Jurkat, Clone E6-1 (cell line): Measurements from ENCODE around the gene PRSS27.
"Not testable (repeated sequence)": the region's sequence is repeated elsewhere in the genome, so short reads cannot be mapped to it uniquely, and the experiment has no call there.

Experiments used
- DNase-seq: peaks from one replicate; pipeline ENCODE4 v3.0.0-alpha.2; 2011; ENCODE audit warnings: low read depth, low spot score
- H3K4me3 ChIP-seq: 2 replicates; pipeline ENCODE4 v1.5.1; 2011; ENCODE audit warnings: mild to moderate bottlenecking, low read length, control low read depth, moderate library complexity

Gene PRSS27

DNA sequence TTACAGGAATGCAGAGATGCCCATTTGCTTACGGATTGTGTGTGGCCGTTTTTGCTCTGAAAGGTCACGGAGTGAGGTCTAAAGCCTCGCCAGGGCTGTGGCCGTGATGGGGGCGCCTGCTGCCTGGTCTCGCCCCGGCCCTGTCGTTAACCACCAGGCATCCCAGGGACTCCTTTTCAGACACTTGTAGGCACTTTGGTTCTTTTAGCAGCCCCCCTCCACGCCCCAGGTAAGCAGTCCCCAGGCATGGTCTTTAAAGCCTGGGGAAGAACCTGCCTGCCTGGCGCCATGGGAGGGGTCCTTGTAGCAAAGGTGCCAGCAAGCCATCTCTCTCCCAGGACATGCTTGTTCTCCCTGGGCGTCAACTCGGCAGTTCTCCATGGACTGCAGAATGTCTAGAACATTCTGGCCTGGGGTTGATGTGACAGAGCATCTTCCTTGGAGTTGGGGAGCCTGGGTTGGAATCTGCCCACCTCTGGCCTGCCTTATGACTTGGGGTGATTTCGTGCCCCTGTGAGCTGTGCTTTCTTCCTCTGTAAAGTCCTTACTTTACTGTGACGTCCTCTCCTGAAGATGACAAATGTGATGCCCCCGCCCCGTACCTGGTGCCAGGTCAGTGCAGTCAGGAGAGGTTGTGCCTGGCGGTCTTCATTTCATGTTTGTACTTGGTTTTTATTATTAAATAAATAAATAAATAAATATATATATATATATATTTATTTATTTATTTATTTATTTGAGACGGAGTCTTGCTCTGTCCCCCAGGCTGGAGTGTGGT, 32.3 kb downstream of the PRSS27 start:
- DNase-seq: no peak
- no peak overlapping the region for H3K4me3 ChIP-seq

DNA sequence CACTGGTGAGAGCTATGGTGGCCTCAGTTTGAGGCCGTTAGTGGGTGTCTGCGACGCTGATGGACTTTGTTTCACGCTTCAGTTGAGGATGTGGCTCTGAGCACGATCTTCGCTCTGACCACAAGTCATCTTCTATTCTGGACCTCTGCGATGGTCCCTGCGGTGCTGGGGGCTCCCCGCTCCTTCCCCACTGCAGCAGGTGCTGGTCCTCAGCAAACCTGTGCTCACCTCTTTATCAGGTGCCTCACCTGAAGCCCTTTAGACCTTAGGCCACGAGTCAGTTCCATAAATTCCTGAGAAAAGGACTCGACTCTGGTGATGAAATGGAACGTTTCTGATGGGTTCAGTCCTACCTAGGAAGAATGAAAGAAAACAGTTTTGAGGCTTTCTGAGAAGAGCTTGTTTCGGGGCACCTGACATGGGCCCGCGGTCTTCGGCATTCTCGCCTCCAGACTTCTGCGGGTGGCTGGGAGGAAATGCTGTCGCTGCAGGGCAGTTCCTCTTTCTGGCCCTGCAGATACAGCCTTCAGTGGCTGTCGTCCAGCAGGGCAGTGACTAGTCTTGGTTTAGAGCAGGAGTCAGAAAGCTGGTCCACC, 33.0 kb downstream of the PRSS27 start:
- no peak overlapping the region for H3K4me3 ChIP-seq
- DNase-seq: no peak

DNA sequence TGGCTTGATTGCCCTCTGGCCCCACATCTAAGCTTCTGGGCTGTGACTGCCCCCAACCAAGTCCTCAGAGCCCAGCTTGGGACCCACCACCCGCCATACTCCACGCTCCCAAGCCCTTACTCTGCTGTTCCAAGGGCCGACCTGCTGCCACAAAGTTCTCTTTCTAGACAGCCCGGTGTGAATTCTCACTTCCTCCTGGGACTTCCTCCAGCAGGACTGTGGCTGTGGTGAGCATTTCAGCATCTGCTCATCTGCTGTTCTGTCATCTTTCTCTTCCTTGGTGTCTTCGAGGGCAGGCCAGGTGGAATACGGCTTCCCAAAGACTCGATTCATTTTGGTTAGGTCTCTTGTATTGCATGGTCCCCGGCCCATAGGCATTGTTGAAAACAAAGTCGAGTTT, 33.9 kb downstream of the PRSS27 start:
- not testable (repeated sequence) for DNase-seq, H3K4me3 ChIP-seq

DNA sequence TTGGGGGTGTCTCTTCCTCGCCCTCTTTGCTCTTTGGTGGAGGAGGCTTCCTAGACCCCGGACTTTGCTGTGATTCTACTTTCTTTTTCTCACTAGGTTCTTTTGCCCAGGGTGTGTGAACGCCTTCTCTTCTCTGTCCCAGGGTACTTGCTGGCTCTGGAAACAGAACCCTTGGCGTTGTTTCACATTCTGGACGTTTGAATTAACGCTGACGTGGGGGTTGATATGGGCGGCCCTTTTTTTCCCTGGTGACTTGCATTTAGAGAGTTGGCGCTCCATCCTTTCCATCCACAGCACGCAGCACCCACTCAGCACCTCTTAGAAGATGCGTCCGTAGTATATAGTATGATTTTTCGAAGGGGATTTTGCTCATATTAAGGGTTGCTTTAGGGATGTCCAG, 37.0 kb downstream of the PRSS27 start:
- H3K4me3 ChIP-seq: peak overlapping the region; percentile 97
- not testable (repeated sequence) for DNase-seq

DNA sequence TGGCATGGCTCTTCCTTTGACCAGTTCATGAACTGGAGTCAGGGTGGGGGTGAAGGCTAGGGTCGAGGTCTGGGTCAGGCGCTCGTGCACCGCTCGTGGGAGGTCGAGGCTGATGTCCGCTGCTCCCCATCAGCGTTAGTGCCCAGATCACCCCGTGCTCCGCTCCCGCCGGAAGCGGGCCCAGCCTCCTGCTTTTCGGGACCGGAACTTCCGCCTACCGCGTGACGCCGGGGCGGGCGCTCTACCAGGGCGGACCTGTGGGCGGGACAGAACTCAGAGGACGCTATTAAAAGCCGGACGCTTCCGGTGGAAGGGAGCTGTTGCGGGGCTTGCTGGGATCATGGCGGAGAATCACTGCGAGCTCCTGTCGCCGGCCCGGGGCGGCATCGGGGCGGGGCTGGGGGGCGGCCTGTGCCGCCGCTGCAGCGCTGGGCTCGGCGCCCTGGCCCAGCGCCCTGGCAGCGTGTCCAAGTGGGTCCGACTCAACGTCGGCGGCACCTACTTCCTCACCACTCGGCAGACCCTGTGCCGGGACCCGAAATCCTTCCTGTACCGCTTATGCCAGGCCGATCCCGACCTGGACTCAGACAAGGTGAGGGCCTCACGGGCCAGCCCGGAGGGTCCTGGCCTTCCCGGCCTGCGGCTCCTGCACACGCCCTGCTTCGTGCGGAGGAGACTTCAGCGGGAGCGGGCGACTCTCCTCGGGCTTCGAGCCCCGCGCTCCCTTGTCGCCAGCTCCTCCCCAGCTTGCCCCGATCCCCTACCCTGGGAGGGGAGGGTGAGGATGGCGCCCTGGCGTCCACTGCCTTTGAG, 37.6 kb downstream of the PRSS27 start, which contains the start of gene KCTD5:
Gene KCTD5, plus strand, starts transcription at position 315 of the 813 bp plus-strand sequence. Its CDS starts 26 bp downstream, at position 341.
- DNase-seq: peak; percentile 94
- peak within 1 kb of the TSS; percentile 97 for H3K4me3 ChIP-seq

DNA sequence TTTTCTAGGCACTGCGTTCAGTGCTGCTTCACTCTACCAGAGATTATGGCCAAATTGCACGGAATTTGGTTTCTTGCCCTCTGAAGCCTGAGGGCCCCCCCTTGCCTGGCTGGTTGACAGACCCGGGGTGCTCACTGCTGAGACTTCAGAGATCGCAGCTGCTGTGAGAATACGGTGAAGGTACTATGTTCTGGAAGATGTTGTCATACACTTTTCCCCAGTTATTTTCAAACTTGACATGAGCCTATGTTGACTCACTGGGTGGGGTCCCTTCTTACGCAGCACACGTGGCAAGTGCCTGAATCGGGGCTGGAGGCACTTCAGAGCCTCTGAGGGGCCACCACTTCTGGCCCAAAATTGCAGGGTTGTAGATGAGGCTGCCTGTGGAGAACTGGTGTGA, 39.7 kb downstream of the PRSS27 start:
- H3K4me3 ChIP-seq, DNase-seq: not testable (repeated sequence)

- not testable (repeated sequence) for H3K4me3 ChIP-seq, DNase-seq
Measured at GRCh38 chr16:2679902-2680301, 40.1 kb downstream of the PRSS27 start.

DNA sequence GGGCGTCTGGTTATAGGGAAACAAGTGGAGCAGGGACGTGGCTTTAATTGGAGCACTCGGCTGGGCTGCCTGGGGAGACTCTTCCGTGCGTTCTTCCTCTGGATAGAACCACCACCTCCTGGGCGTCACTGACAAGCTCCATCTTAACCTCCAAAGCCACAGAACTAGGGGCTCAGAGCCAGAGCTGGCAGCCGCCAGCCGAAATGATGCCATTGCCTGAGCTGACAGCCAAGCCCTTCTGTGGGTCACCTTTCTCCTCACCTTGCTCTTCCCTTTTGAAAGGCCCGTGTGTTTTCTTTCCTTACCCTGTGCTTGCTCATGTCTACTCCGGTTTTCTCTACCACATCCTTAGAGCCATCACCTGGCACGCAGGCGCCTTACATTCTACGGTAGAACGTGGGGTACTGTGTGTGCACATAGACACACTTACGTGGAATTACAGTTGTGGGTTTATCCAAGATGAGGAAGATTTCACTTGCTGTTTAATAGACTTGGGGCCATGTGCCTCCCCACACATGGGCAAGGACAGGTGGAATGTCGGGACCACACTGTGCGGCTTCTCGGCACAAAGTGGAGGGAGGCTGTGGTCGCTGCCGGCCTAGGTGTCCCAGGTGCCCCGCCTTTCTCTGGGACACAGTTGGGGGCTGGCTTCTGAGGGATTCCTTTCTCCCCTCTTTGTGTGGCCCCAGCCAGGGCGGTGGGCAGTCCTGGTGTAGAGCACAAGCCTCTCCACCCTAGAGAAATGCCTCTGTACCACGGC, 41.6 kb downstream of the PRSS27 start:
- not testable (repeated sequence) for DNase-seq, H3K4me3 ChIP-seq

- H3K4me3 ChIP-seq: not testable (repeated sequence)
Measured at GRCh38 chr16:2676937-2677336, 43.1 kb downstream of the PRSS27 start.

DNA sequence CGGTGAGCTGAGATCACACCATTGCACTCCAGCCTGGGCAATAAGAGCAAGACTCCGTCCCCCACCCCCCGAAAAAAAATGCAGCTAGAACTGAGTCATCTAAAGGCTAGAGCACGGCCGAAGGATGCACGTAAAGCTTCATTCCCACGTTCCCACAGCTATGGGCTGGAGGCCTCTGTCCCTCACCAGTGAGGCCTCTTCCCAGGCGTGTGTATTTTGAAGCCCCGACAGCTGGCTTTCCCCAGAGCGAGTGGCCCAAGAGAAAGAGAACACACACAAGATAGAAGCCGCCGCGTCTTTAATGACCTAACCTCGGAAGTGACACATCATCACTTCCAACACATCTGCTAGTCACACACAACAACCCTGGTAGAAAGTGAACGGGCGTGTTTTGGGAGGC, 44.3 kb downstream of the PRSS27 start:
- no peak overlapping the region for H3K4me3 ChIP-seq
- no peak for DNase-seq

More at GRCh38 chr16:2676937-2677336, 43.1 kb downstream of the PRSS27 start:
- DNase-seq: not testable (repeated sequence)

DNA sequence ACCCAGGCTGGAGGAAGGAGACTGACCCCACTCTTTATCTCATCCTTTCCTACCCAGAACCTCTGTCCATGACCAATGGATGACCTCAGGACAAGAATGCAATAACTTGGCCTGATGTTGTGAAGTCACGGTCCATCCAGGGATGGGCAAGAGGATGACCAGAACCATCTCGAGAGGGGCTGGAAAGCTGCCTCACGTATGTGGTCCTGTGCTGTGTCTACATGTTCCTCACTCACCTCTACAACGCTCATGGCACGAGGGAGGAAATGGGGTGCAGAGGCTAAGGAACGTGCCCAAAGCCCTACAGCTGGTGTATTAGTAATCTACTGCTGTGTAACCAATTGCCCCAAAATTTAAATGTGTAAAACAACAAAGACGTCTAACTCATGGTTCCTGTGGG, 45.0 kb downstream of the PRSS27 start:
- no peak overlapping the region for H3K4me3 ChIP-seq

GRCh38 chr16:2673066-2673999, 46.7 kb downstream of the PRSS27 start:
- H3K4me3 ChIP-seq: peak overlapping the region; percentile 71
- peak; percentile 78 for DNase-seq

More for the DNA sequence above, 45.0 kb downstream of the PRSS27 start:
- no peak for DNase-seq

DNA sequence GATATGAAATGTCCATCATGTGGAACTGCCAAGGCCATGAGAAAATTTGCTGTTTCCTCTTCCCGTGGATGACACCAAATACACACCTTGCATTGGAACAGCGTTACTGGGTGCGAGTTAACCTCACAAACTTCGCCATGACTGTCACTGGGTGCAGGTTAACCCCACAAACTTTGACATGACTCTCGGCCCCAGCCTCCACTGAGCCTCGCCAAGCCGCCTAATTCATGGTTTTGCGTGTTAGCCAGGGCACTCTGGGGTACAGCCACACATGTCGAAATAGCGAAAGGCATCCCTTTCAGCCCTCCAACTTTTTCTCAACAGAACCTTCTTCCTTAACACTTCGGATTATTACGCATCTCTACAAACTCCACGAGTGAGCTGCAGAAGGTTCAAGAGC, 48.3 kb downstream of the PRSS27 start:
- H3K4me3 ChIP-seq: no peak overlapping the region
- DNase-seq: no peak

DNA sequence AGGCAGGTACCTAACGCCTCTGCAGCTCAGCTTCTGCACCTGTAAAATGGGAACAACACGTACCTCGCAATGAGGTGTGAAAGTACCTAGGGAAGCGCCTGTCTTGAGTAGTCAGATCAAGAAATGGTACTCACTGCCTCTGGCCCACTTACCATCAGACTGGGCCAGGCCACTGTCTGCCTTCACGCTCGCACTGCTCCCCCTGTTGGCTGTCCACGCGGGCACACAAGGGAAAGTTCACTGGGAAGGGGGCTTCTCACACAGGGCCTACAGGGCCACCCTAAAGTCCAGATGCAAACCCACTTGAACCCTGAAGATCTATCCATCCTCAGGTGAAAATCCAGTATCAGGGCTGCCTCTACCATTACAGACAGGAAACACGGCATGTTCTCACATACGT, 48.8 kb downstream of the PRSS27 start:
- H3K4me3 ChIP-seq, DNase-seq: not testable (repeated sequence)

- H3K4me3 ChIP-seq, DNase-seq: not testable (repeated sequence)
Measured at GRCh38 chr16:2670017-2670416, 50.0 kb downstream of the PRSS27 start.

DNA sequence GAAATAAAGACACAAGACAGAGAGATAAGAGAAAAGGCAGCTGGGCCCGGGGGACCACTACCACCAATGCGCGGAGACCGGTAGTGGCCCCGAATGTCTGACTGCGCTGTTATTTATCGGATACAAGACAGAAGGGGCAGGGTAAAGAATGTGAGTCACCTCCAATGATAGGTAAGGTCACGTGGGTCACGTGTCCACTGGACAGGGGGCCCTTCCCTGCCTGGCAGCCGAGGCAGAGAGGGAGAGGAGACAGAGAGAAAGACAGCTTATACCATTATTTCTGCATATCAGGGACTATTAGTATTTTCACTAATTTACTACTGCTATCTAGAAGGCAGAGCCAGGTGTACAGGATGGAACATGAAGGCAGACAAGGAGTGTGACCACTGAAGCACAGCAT, 50.4 kb downstream of the PRSS27 start:
- not testable (repeated sequence) for DNase-seq, H3K4me3 ChIP-seq

DNA sequence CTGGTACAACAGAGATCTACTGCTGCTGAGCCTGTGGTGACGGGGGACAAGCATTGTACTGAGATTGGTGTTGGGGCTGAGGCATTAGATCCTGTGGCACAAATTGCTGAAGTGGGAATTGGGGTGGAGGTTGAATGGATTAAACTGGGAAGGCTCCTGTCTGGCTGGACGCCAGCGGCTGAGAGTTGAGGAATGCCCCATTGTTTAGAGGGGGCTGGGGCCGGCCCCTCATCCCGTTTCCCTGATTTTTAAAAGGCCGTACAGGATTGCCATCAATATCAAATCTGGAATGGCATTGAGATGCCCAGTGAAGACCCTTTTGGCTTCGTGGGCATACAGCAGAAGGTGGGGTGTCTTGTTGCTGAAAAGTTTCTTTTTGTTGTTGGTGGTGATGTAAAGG, 53.4 kb downstream of the PRSS27 start:
- H3K4me3 ChIP-seq, DNase-seq: not testable (repeated sequence)

GRCh38 chr16:2664574-2664982, 55.4 kb downstream of the PRSS27 start:
- no peak overlapping the region for H3K4me3 ChIP-seq
- no peak for DNase-seq
